HEK293T (cell line): ENCODE results near the gene POLR2F.

Experiments used
- HDGF ChIP-seq: fragments of 450-650 bp; IDR thresholded peaks from 2 replicates; pipeline ENCODE4 v1.6.1; 2017; ENCODE audit warnings: antibody characterized with exemption, borderline replicate concordance
- NFRKB ChIP-seq: fragments of 450-650 bp; IDR thresholded peaks from 2 replicates; pipeline ENCODE4 v1.6.1; 2016; ENCODE audit warnings: mild to moderate bottlenecking, moderate library complexity

GRCh38 chr22:37999640-38000272 lies 46.3 kb downstream of the POLR2F start:
- no peak for TF ChIP-seq HDGF
- TF ChIP-seq NFRKB: no peak
